Heart left ventricle (tissue), 16 donors: ENCODE results near the gene TROAP. TPM values are rescaled to one million over a fixed set of nuclear protein-coding genes. Genes with fewer than 3 reads are reported as not detected.

Experiments used
- ATAC-seq, 4 donors: fragments of 200-7000 bp; cut with Tn5 transposase; one replicate each; pipeline ENCODE4 v1.9.1; 2020 to 2022; ENCODE audit warnings: moderate library complexity in 4 of 4, mild to moderate bottlenecking in 3 of 4, moderate number of reproducible peaks in 1 of 4
- DNase-seq, 5 donors: peaks; one replicate each; pipeline ENCODE4 v3.0.0-alpha.2; 2020
- H3K27ac ChIP-seq, 12 donors: fragments of 200-600 bp; sonication (generic) in 4 of 12; one replicate each; pipeline versions ENCODE4 v1.5.0 to v1.8.0; 2016 to 2022; ENCODE audit warnings: mild to moderate bottlenecking in 2 of 12
- H3K27me3 ChIP-seq, 9 donors: fragments of 200-600 bp; sonication (generic) in 2 of 9; one replicate each; pipeline versions ENCODE4 v1.5.1 to v1.8.0; 2016 to 2022; ENCODE audit warnings: mild to moderate bottlenecking in 3 of 9
- H3K36me3 ChIP-seq, 9 donors: fragments of 200-600 bp; sonication (generic) in 2 of 9; one replicate each; pipeline versions ENCODE4 v1.5.0 to v1.8.0; 2018 to 2022; ENCODE audit warnings: mild to moderate bottlenecking in 2 of 9
- H3K4me1 ChIP-seq, 12 donors: fragments of 200-600 bp; sonication (generic) in 4 of 12; one replicate each; pipeline versions ENCODE4 v1.5.0 to v1.8.0; 2016 to 2022; ENCODE audit warnings: mild to moderate bottlenecking in 3 of 12
- H3K4me3 ChIP-seq, 12 donors: fragments of 200-600 bp; sonication (generic) in 4 of 12; one replicate each; pipeline versions ENCODE4 v1.5.0 to v1.8.0; 2017 to 2022; ENCODE audit warnings: mild to moderate bottlenecking in 9 of 12, moderate library complexity in 4 of 12
- H3K9me3 ChIP-seq, 12 donors: fragments of 200-600 bp; sonication (generic) in 4 of 12; one replicate each; pipeline versions ENCODE4 v1.5.0 to v1.8.0; 2016 to 2022; ENCODE audit warnings: mild to moderate bottlenecking in 1 of 12
- POLR2A ChIP-seq, 2 donors: fragments of 450-650 bp; IDR thresholded peaks; one replicate each; pipeline ENCODE4 v1.6.1; 2017; ENCODE audit warnings: antibody characterized with exemption in 2 of 2, mild to moderate bottlenecking in 2 of 2, moderate library complexity in 2 of 2
- WGBS, 4 donors: extraction: QIAGEN DNeasy Blood & Tissue Kit in 2 of 4; methylation state at CpG; one replicate each; pipeline versions ENCODE4 v1.1.5 to v1.1.7; 2013 to 2018; 5-methylcytosine and 5-hydroxymethylcytosine counted together
- intact Hi-C, 10 donors: fragments of 100-400 bp; cut with DNase I; formaldehyde crosslinking; loops; one replicate each; pipeline versions ENCODE4 v1.11.1 to v1.14.2; 2022
- polyA plus RNA-seq, 2 donors: library from polyadenylated mRNA; stranded (reverse); fragments of 200-250 nt; gene quantifications; one replicate each; pipeline ENCODE4 v1.2.3, GENCODE V29; 2013
- total RNA-seq, 9 donors: library from RNA; depleted of rRNA in 2 of 9; stranded (reverse); fragments of >200 nt in 2 of 9; fragmentation: NEBNext Ultra II Directional in 3 of 9; extraction: Animal tissue kit (Norgen Biotek cat#: 25700) in 3 of 9; gene quantifications; one replicate each; pipeline versions ENCODE4 v1.1.0 to v1.2.4, GENCODE V29; 2016 to 2023
- TF ChIP-seq, protein P1 (sequence below), 12 donors: fragments of 200-600 bp; sonication (generic) in 4 of 12; IDR thresholded peaks; one replicate each; pipeline versions ENCODE4 v1.5.0 to v1.8.0; 2018 to 2022; ENCODE audit warnings: antibody characterized with exemption in 12 of 12, mild to moderate bottlenecking in 5 of 12
- donor health status: ischemic (EF 13 %, LVEDD 7.1; RV severe dilation, severe dysfunction).
- donor health status: healthy with polysubstance abuse.
- donor health status: DM: no; HTN: yes; CAD: no.
- donor health status: DM: no; HTN: no; CAD: no.
- donor health status: ischemic (EF 25% LVEDD 6.9; RV normal size, moderate dysfunction).
- donor health status: ischemic (EF 25% LVEDD 5.7; RV mildly dilated, moderate dysfunction).
- donor health status: healthy.
- donor health status: DM: yes; HTN: yes; CAD: no.
- donor health status: ischemic (EF 35%, LVEDD 5.7; RV mildly dilated, moderate dysfunction).
- donor health status: nonischemic (EF 11% LVEDD 7.7; RV severe dilation, severe dysfunction).
- donor health status: DM: yes; HTN: yes; CAD: no.
- donor health status: PGD.
- donor health status: ischemic (EF 29% LVEDD 5.4; RV normal size, mild dysfunction).
- donor health status: nonischemic (EF 23%, LVEDD 6.1; RV moderate dilation, normal function).

Gene TROAP
- total and polyA plus RNA-seq, 11 donors = 0.11 to 6.4 (median 0.75) TPM; not detected in 4

DNA sequence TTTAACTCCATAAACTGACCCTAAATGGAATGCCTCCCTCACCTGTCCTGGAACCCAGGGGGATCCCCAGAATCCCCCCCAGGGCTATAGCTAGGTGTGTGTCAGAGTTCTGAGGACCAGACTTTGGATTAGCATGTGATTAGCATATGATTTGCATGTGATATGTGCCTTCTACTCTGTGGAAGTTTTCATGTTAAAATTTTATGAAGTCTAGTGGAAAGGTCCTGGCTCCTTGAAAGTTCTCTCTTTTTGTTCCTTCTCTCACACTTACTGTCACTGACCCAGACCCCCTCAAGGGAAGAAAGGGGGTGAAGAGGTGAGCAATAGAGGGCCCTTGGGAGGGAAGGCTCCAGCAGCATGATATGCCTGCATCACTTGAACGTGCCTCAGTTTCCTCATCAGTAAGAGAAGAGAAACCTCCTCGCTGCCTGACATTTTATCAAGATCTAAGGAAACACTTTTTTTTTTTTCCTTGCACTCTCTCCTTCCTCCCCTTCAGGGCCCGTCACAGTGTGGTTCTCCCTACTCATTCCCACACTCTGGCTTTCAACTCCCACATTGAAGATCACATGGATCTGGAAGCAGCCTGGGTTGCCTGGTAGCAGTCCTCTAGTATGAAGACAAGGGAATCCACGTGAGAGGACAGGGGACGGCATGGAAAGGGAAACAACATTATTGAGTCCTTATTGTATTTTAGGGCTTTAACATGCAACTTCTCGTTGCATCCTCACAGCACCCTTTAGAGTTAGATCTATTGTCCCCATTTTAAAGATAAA lies 17.2 kb downstream of the TROAP start:
- DNase-seq = no peak

DNA sequence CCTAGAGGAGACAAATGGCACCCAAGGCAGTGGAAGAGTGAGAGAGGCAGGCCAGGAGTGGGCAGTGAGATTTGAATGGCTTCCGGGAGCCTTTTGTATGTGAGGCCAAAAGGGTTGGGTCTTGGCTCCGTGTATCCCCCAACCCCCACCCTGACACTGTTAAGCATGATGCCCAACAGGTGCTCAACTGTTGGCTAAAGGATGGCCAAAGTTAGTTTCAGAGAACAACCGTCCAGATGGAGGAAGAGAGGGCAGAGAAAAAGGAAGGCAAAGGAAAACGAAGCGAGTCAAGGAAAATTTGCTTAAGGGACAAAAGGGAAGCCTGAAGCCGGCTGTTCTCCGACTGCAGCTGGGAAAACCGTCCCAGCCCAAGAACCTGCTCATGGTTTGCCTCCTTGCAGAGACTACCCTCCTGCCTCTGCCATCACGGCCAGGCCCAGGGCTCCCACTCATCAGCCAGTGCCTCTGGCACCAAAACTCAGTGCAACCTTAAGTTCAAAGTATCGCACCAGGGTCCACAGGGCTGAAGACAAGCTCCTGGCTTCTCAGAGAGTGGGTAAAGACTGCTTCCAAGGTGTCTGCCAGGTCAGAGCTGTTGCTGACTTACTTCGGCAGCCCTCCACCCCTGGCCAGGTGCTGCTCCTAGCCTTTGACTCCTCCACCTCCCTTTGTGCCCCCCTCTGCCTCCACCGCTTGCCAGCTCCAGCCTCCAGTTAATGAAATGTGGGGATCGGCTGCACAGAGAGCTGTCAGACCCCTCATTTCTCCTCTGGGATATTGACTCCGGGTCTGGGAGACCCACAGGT lies 18.1 kb downstream of the TROAP start:
- 43 to 55% (median 51%) methylated on average over 14 of the region's 14 CpGs for WGBS, 4 donors
- no peaks in the 10 kb centered on the region for H3K9me3 ChIP-seq
- peaks cover 29 to 86% (median 57%) of the 10 kb centered on the region in 9 donors for H3K27me3 ChIP-seq
- H3K27ac ChIP-seq = no peak overlapping the region
- TF ChIP-seq, protein P1, sequence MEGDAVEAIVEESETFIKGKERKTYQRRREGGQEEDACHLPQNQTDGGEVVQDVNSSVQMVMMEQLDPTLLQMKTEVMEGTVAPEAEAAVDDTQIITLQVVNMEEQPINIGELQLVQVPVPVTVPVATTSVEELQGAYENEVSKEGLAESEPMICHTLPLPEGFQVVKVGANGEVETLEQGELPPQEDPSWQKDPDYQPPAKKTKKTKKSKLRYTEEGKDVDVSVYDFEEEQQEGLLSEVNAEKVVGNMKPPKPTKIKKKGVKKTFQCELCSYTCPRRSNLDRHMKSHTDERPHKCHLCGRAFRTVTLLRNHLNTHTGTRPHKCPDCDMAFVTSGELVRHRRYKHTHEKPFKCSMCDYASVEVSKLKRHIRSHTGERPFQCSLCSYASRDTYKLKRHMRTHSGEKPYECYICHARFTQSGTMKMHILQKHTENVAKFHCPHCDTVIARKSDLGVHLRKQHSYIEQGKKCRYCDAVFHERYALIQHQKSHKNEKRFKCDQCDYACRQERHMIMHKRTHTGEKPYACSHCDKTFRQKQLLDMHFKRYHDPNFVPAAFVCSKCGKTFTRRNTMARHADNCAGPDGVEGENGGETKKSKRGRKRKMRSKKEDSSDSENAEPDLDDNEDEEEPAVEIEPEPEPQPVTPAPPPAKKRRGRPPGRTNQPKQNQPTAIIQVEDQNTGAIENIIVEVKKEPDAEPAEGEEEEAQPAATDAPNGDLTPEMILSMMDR (IDR thresholded peaks at IDR 0.05) = no peak
- TF ChIP-seq POLR2A (IDR thresholded peaks at IDR 0.05) = no peak
- peaks cover 6 to 53% (median 34%) of the 10 kb centered on the region in 12 donors for H3K4me1 ChIP-seq
- no peaks in the 10 kb centered on the region for H3K36me3 ChIP-seq
- DNase-seq (no peak), ATAC-seq (no peak)
- no peak overlapping the region for H3K4me3 ChIP-seq
- intact Hi-C loops = loop anchor here in 2 of 10 donors (5.0 kb wide), 1 partner anchor 54 kb away; no protein-coding TSS in a partner anchor

More for the DNA sequence above, 17.2 kb downstream of the TROAP start:
- Histone ChIP-seq H3K4me3 (no peak overlapping the region), H3K4me1 (peaks cover 6 to 48% (median 25%) of the 10 kb centered on the region in 12 donors), H3K9me3 (no peaks in the 10 kb centered on the region), H3K36me3 (no peaks in the 10 kb centered on the region), H3K27me3 (peaks cover 28 to 86% (median 57%) of the 10 kb centered on the region in 9 donors), H3K27ac (no peak overlapping the region)
- TF ChIP-seq POLR2A (IDR thresholded peaks at IDR 0.05) = no peak
- TF ChIP-seq, protein P1 (IDR thresholded peaks at IDR 0.05) = no peak
- 61 to 75% (median 67%) methylated on average over 6 of the region's 6 CpGs for WGBS, 4 donors
- no peak for ATAC-seq
- intact Hi-C loops = loop anchor here in 2 of 10 donors (5.0 kb wide), 1 partner anchor 53 kb away; no protein-coding TSS in a partner anchor

DNA sequence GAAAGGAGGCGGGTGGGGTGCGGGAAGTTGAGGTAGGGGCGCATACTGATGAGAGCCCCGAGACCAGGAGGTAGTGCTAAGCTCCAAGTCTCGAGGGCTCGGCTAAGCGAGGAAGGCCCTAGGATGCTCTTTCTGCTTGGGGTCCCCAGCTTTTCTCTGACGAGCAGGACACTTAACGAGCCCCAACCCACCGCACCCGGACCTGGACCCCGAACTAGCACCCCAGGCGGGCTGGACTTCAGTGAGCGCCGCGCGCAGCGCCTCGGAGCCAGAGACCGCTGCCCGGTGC lies 18.7 kb downstream of the TROAP start:
- Histone ChIP-seq H3K4me3 (peak overlapping the region in 9 of 12 donors; percentile 43 to 62 (median 53)), H3K36me3 (no peaks in the 10 kb centered on the region), H3K27ac (no peak overlapping the region), H3K9me3 (no peaks in the 10 kb centered on the region), H3K27me3 (peaks cover 29 to 86% (median 57%) of the 10 kb centered on the region in 9 donors), H3K4me1 (peaks cover 10 to 53% (median 39%) of the 10 kb centered on the region in 12 donors)
- no peak for DNase-seq
- TF ChIP-seq POLR2A (IDR thresholded peaks at IDR 0.05) = no peak
- TF ChIP-seq, protein P1 (IDR thresholded peaks at IDR 0.05) = no peak
- intact Hi-C loops = loop anchor here in 2 of 10 donors (5.0 kb wide), 1 partner anchor 54 kb away; no protein-coding TSS in a partner anchor
- whole genome bisulfite sequencing, 4 donors = 20 to 38% (median 28%) methylated on average over 21 of the region's 21 CpGs
- ATAC-seq = no peak
